Left kidney (tissue), 2 donors: ENCODE data around the gene CACNA1A. TPM values are rescaled to one million over a fixed set of nuclear protein-coding genes. Genes with fewer than 3 reads are reported as not detected.
"Not testable (repeated sequence)": the region's sequence is repeated elsewhere in the genome, so short reads cannot be mapped to it uniquely, and the experiment has no call there.

ENCODE experiments used
- DNase-seq: peaks from one replicate; pipeline ENCODE4 v3.0.0-alpha.2; 2013
- polyA plus RNA-seq: library from polyadenylated mRNA; unstranded; fragments of 120-200 nt; gene quantifications from one replicate; pipeline ENCODE4 v1.2.1, GENCODE V29; 2013; ENCODE audit not compliant: insufficient read length

The CACNA1A gene
- polyA plus RNA-seq, 1 donor = 2.9 TPM

- DNase-seq = no peak
These were observed 78.8 kb downstream of the CACNA1A start for GRCh38 chr19:13427273-13428051.

DNA sequence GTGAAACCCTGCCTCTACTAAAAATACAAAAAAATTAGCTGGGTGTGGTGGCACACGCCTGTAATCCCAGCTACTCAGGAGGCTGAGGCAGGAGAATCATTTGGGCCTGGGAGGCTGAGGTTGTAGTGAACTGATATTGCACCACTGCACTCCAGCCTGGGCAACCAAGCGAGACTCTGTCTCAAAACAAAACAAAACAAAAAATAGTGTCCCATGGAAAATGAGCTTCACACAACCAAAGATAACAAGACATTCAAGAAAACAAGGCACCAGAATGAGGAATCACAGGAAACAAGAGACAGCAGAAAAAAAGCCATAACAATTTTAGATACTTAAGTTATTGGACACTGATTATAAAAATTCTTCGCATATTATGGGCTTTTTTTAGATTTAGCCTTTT is 80.4 kb downstream of the CACNA1A start:
- not testable (repeated sequence) for DNase-seq

GRCh38 chr19:13425151-13425550 is 81.1 kb downstream of the CACNA1A start:
- no peak for DNase-seq

DNA sequence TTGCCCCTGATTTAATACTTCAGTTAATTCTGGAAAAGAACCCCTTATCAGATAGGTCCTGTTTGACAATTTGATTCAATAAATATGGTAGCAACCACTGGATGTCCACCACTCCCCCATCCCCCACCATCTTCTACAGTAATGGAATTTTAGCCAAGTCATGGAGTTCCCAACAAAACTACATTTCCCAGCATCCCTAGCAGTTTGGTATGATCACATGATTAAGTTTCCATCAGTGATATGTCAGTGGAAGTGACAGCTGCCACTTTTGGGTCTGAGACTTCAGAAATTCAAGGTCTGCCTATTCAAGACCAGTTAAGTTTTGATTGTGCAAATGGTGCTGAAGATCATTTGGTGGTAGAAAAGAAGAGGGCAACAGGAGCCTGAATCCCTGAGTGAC is 85.5 kb downstream of the CACNA1A start:
- no peak for DNase-seq

DNA sequence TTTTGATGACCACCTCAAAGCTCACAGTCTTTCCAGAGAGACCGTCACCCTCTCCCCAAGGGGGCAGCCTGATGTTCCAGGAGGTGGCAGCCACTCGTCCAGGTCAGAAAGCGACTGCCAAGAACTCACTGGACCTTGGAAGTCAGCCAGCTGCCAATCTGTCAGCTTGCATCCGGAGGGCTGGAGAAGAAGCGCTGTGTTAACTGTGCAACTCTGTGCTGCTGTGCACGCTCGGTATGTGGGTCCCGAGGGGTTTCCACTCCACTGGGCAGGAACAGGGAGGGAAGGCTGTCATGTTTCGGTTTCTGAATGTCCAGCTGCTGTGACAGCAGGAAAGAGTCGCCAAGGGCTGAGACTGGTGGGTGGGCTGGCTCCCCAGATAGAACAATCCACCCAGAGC is 89.2 kb downstream of the CACNA1A start:
- DNase-seq = no peak

DNA sequence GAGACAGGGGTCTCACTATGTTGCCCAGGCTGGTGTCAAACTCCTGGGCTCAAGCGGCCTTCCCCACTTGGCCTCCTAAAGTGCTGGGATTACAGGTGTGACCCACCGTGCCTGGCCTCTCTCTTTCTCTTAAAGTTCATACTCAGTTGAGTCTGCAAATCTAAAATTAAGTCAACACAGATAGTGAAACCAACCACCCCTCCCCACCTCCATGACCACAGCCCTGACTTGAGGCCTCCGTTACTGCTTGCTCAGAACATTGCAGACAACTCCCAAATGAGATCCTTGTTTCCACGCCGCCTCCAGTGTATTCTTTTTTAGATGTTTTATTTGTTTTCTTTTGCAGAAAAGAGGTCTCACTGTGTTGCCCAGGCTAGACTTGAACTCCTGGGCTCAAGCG is 94.4 kb downstream of the CACNA1A start:
- DNase-seq = no peak

DNA sequence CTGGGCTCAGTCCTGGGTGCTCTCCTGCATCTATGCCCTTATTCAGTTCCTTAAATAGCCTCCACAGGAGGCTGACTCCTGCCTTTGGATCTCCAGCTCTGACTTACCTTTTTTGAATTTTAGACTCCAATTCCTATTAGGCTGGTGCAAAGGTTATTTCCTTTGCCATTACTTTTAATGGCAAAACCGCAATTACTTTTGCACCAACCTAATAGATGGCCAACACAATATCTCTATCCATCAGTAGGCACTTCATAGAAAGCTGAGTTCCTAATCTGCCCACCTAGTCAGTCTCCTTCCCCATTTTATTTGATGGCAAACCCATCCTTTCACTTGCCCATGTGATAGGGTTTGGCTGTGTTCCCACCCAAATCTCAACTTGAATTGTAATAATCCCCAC is 95.3 kb downstream of the CACNA1A start:
- DNase-seq = no peak

GRCh38 chr19:13408889-13409518 is 97.3 kb downstream of the CACNA1A start:
- no peak for DNase-seq

DNA sequence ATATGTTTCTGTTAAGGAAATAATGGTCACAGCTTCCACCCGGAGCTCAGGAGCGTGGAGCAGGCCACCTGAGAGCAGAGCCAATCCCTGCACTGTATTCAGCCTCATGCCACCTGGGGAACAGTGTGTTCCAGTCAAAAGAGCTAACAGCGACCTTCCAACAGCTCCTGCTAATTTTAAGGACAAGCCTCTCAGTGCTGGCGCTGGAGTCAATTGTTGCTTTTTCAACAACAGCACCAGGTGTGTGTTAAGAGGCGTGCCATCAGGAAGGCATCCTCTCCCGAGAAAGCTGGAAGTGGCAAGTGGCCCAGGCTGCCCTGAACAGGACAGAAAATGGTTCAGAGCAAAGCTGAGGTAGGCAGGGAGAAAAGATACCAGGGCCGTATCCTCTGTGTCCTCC is 102.0 kb downstream of the CACNA1A start:
- DNase-seq = no peak

GRCh38 chr19:13401388-13401787 is 104.9 kb downstream of the CACNA1A start:
- DNase-seq = no peak

GRCh38 chr19:13400296-13400695 is 106.0 kb downstream of the CACNA1A start:
- DNase-seq = no peak

DNA sequence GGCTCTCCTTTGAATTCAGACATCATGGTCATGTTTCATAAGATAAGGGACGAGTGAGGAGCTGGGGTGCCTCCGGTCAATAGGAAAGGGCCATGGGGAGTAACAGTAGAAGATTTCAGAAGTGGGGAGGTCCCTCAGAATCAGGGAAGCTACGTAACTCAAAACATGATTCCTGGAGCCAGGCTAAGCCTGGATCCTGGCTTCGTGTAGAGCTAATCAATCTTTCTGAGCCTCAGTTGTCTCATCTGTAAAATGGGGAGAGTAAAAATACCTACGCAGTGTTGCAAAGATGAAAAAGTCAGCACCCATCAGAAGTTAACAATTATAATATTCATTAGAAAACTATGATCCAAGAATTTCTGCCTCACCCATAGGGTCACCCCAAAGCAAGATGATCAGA is 106.5 kb downstream of the CACNA1A start:
- DNase-seq = no peak

DNA sequence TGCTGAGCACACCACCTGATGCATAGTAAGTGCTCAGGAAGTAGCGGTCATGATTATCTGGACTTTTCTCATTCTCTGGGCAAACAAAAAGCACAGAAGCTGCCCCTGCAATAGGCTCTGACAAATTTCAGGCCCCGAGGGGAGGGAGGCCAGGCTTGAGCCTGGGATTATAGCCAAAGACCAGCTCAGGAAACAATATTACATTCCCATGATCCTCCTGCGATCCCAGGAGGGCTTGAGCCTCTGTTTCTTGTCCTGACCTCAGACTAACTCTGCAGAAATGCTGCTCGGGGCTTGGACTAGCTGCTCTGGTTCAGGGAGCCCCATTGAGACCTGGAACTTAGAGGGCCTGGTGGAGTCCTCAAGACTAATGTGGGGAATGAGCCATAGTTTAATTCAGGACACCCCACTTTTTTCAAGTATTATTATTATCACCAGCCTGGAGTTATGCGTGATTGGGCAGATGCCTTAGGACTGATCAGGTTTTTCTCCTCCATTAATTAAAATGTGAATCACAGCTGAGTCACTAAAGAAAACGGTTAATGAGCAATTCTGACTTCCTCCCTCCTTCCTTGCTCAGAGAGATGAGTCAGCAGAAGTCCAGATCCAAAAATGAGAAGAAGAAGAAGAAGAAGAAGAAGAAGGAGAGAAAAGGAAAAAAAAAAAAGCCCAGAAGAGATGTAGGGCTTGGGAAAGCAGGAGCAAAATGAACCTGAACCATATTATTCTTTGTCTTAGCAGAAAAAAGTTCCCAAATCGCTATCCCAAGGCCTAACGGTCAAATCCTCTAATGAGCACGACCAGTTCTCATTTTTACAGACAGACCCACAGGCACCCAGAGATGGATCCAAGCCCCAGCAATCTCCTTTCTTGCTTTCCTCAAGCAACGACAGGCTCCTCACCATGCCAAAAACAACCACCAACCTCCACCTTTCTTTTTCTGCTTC is 107.2 kb downstream of the CACNA1A start:
- DNase-seq = no peak

DNA sequence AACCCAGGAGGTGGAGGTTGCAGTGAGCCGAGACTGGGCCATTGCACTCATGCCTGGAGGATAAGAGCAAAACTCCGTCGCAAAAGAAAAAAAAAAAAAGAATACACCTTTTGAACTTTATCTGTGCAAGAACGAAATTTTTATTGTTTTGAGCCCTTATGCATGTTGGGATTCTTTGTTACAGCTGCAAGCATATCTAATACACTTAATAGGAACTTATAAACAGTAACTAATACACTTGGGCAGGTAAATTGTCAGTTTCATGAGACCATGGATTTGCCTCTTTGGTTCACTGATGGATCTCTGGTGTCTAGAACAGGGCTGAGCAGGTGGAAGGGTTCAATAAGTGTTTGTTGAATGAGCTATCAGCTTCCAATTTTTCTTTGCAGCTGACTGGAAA is 108.1 kb downstream of the CACNA1A start:
- DNase-seq = no peak

GRCh38 chr19:13396250-13397080 is 109.8 kb downstream of the CACNA1A start:
- DNase-seq = no peak

- DNase-seq = no peak
These were observed 123.7 kb downstream of the CACNA1A start for GRCh38 chr19:13382633-13382938.

DNA sequence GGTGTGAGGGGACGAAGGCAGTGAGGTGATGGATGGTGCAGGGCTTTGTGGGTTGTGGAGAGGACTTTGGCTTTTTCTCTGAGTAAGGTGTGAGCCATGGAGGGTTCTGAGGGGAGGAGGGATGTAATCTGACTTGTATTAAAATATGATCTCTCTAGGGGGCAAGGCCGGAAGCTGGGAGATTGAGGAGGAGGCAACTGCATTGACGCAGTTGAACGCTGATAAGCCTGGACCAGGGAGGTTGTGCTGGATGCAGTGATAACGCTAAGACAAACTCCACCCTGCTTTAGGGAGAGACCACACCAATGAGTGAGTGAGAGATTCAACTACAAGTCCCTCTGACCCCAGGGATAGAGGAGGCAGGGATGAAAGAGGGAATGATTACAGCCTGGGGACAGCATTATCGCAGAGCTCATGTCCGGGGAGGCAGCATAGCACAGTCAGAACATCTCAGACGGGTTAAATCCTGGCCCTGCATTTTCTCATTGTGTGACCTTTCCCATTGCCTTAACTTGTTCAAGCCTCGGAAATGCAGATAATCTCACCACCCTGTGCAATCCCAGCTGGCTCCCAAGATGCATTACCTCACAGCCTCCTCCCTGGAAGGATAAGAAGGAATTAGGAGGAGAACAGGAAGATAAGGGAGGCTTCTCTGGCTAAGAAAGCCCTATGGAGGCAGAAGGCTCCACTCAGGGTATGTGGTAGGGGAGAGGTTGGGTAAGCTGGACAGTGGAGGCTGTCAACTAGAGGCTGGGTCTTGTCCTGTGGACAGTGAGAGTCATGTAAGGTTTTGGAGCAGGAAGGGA is 124.2 kb downstream of the CACNA1A start:
- DNase-seq = no peak

GRCh38 chr19:13376537-13376936 is 129.7 kb downstream of the CACNA1A start:
- no peak for DNase-seq

DNA sequence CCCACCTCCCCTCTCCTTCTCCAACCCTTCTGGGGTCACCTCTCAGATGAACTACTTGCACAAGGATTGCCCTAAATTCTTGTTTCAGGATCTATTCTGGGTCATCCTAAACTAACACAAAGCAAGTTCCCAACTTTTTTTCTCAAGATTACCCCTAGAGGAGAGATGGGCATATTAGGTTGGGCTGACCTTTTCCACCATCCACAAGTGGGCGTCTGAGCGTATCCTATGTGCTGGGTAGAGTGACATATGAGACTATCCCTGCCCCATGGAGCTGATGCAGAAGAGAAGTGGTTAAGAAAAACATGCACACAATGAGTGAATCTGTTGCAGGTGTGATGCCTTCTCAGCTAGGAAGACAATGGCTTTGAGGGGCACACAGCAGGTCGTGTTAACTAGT is 132.7 kb downstream of the CACNA1A start:
- DNase-seq = no peak

DNA sequence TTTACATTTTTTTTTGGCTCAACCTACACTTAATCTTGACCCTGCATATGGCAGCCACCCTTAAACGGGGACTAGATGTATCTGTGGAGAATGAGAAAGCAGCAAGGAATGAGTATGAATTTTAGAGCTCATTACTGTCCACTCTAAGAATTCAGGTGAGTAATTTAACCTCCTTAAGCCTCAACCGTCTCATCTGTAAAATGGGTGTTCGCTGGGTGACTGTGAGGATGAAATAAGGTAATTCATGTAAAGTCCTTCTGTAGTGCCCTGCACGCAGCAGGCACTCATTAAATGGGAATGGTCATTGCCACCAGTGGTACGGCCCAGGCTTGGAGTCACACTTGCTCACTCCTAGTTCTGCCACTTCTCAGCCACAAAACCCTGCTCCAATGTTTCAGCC is 135.3 kb downstream of the CACNA1A start:
- DNase-seq = no peak

DNA sequence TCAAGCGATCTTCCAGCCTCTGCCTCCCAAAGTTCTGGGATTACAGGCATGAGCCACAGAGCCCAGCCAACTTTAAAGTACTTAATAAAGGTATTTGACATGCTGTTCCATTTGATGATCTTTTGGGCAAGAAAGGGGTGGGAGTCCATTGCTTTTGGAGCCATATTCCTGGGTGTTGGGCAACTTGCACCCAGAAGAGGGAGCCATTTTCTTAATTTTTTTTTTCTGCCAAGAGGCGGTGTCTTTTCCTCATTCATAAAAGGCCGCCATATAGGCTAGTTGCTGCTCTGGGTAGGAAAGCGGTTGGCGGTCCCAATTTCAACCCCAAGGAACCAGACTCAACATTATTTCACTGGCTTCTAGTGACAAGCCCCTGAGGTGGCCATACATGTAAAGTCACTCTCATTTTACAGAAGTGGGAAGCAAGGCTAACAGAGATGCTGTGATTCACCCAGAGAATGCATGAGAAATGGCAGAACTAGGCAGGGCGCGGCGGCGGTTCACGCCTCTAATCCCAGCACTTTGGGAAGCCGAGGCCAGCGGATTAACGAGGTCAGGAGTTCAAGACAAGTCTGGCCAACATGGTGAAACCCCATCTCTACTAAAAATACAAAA is 139.6 kb downstream of the CACNA1A start:
- no peak for DNase-seq
